Ovary (tissue), 9 donors: ENCODE results near the gene CHKA. TPM values are rescaled to one million over a fixed set of nuclear protein-coding genes. Genes with fewer than 3 reads are reported as not detected.
A peak's percentile ranks its signal among the peaks of the same experiment; 100 is the strongest.

Source experiments
- DNase-seq, 5 donors: peaks; one replicate each; pipeline ENCODE4 v3.0.0-alpha.2; 2019 to 2020
- H3K27ac ChIP-seq, 2 donors: fragments of 200-600 bp; one replicate each; pipeline versions ENCODE4 v1.5.1 to v1.8.0; 2019 to 2022
- H3K27me3 ChIP-seq: fragments of 200-600 bp; one replicate; pipeline ENCODE4 v1.8.0; 2022
- H3K36me3 ChIP-seq: fragments of 200-600 bp; sonication (generic); one replicate; pipeline ENCODE4 v1.5.1; 2019
- H3K4me1 ChIP-seq: one replicate; pipeline ENCODE4 v1.8.1; 2013; ENCODE audit warnings: mild to moderate bottlenecking, moderate library complexity; ENCODE audit not compliant: insufficient read depth
- H3K4me3 ChIP-seq: fragments of 200-600 bp; sonication (generic); one replicate; pipeline ENCODE4 v1.5.1; 2017
- H3K9me3 ChIP-seq, 2 donors: fragments of 200-600 bp in 1 of 2; sonication (generic) in 1 of 2; one replicate each; pipeline versions ENCODE4 v1.5.1 to v1.8.1; 2013 to 2019; ENCODE audit warnings: mild to moderate bottlenecking in 1 of 2, moderate library complexity in 1 of 2
- CTCF ChIP-seq, 3 donors: fragments of 450-650 bp in 2 of 3; fragments of 200-600 bp in 1 of 3; IDR thresholded peaks; one replicate each; pipeline versions ENCODE4 v1.5.1 to v1.8.0; 2016 to 2022; ENCODE audit warnings: antibody characterized with exemption in 3 of 3, mild to moderate bottlenecking in 1 of 3
- EP300 ChIP-seq: sonication (generic); formaldehyde crosslinking; IDR thresholded peaks from one replicate; pipeline ENCODE4 v1.6.1; 2017; ENCODE audit warnings: antibody characterized with exemption
- POLR2A ChIP-seq: fragments of 450-650 bp; IDR thresholded peaks from one replicate; pipeline ENCODE4 v1.6.1; 2017; ENCODE audit warnings: antibody characterized with exemption, mild to moderate bottlenecking, moderate library complexity
- WGBS, 3 donors: extraction: QIAGEN DNeasy Blood & Tissue Kit in 1 of 3; methylation state at CpG; one replicate each; pipeline versions ENCODE4 v1.1.5 to v1.1.7; 2013 to 2017; 5-methylcytosine and 5-hydroxymethylcytosine counted together
- intact Hi-C, 4 donors: fragments of 100-400 bp; cut with DNase I; formaldehyde crosslinking; loops; one replicate each; pipeline versions ENCODE4 v1.11.0 to v1.15.1; 2022 to 2023
- polyA plus RNA-seq, 2 donors: library from polyadenylated mRNA; stranded (reverse); fragments of 200-250 nt in 1 of 2; fragments of 350-450 nt in 1 of 2; fragmentation: Illumina TruSeq in 1 of 2; extraction: RNeasy Lipid Tissue Mini Kit (QIAGEN cat#74804) in 1 of 2; gene quantifications; one replicate each; pipeline ENCODE4 v1.2.3, GENCODE V29; 2013 to 2014
- total RNA-seq, 7 donors: library from RNA; depleted of rRNA in 2 of 7; stranded (reverse); fragments of >200 nt in 2 of 7; fragmentation: NEBNext Ultra II Directional in 3 of 7; extraction: Animal tissue kit (Norgen Biotek cat#: 25700) in 3 of 7; gene quantifications; one replicate each; pipeline versions ENCODE4 v1.1.0 to v1.2.4, GENCODE V29; 2016 to 2023
- donor health status: DM: no; HTN: no; CAD: no; lungs with moderate emphysema.
- donor health status: DM: no; HTN: no; CAD: no.
- donor health status: Bipolar disorder and iron deficiency.
- donor health status: DM: yes; HTN: yes; CAD: no.
- donor health status: DM: no; HTN: no; CAD: no.
- donor health status: DM: yes; HTN: yes; CAD: no.

Gene CHKA
- total and polyA plus RNA-seq, 9 donors, result 15.6 to 45.3 (median 30.5) TPM

DNA sequence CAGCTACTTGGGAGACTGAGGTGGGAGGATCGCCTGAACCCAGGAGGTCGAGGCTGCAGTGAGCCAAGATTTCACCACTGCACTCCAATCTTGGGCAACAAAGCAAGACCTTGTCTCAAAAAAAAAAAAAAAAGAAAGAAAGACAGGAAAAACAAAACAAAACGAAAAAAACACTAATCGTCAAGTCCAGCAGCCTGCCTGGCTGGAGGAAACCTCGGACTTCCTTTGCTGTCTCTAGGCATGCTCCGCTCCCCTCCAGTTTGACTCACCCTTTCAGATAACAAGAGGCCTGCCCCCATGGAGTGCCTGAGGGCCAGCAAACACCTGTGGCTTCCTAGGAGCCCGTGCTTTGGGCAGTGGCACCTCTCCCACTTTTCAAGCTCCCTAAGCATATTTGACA, 28.8 kb upstream of the CHKA start:
- intact Hi-C loops, result no loop called here
- no peaks in the 10 kb centered on the region for H3K27me3 ChIP-seq
- H3K27ac ChIP-seq, result no peak overlapping the region
- peaks cover 10% of the 10 kb centered on the region for H3K4me1 ChIP-seq
- H3K4me3 ChIP-seq, result no peak overlapping the region
- TF ChIP-seq CTCF (IDR thresholded peaks at IDR 0.05) (no peak), POLR2A (no peak), EP300 (no peak)
- WGBS, 3 donors, result 8 to 13% (median 9%) methylated on average over 7 of the region's 7 CpGs
- DNase-seq, result peak in 2 of 5 donors; percentile 56 to 57
- no peaks in the 10 kb centered on the region for H3K36me3 ChIP-seq
- no peaks in the 10 kb centered on the region for H3K9me3 ChIP-seq

DNA sequence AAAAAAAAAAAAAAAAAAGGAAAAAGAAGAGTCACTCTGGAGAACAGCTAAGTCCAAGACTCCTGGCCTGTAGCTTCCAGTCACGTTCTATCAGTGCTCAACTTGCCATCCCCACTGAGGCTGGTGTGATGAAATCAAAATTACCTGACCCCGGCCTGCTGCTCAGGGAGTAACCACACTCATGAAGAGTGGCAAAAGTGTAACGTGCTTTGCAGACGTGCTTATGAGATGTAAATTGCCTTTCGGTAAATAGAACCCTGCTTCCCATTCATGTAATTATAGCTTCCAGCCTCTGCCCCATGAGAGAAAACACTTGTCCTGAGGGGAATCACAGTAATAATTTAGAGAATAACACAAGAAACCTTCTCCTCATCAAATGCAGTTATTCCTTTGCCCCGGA, 28.2 kb upstream of the CHKA start:
- 68 to 87% (median 72%) methylated on average over 6 of the region's 6 CpGs for WGBS, 3 donors
- Histone ChIP-seq H3K4me1 (peaks cover 10% of the 10 kb centered on the region), H3K4me3 (no peak overlapping the region), H3K36me3 (no peaks in the 10 kb centered on the region), H3K9me3 (no peaks in the 10 kb centered on the region), H3K27me3 (no peaks in the 10 kb centered on the region), H3K27ac (no peak overlapping the region)
- intact Hi-C loops, result loop anchor here in 1 of 4 donors (5.0 kb wide), 1 partner anchor 38 kb away; no protein-coding TSS in a partner anchor
- no peak for TF ChIP-seq EP300
- no peak for TF ChIP-seq CTCF (IDR thresholded peaks at IDR 0.05)
- no peak for TF ChIP-seq POLR2A
- peak in 1 of 5 donors; percentile 42 for DNase-seq

- no peak for TF ChIP-seq POLR2A
- no peak for TF ChIP-seq EP300
- TF ChIP-seq CTCF (IDR thresholded peaks at IDR 0.05), result no peak
- no peak overlapping the region for H3K4me3 ChIP-seq
- DNase-seq, result no peak
- 94 to 95% (median 95%) methylated on average over 7 of the region's 7 CpGs for WGBS, 3 donors
- intact Hi-C loops, result loop anchor here in 1 of 4 donors (5.0 kb wide), 1 partner anchor 38 kb away; no protein-coding TSS in a partner anchor
- peaks cover 10% of the 10 kb centered on the region for H3K4me1 ChIP-seq
- no peak overlapping the region for H3K27ac ChIP-seq
- H3K27me3 ChIP-seq, result no peaks in the 10 kb centered on the region
- no peaks in the 10 kb centered on the region for H3K9me3 ChIP-seq
- H3K36me3 ChIP-seq, result no peaks in the 10 kb centered on the region
Measured at GRCh38 chr11:68148879-68149278, 27.7 kb upstream of the CHKA start.

- Histone ChIP-seq H3K4me3 (no peak overlapping the region), H3K27ac (no peak overlapping the region), H3K4me1 (peaks cover 10% of the 10 kb centered on the region), H3K9me3 (no peaks in the 10 kb centered on the region), H3K36me3 (no peaks in the 10 kb centered on the region), H3K27me3 (no peaks in the 10 kb centered on the region)
- no peak for DNase-seq
- WGBS, 3 donors, result 89 to 91% (median 90%) methylated on average over 18 of the region's 18 CpGs
- TF ChIP-seq EP300 (no peak), POLR2A (no peak), CTCF (IDR thresholded peaks at IDR 0.05) (no peak)
- intact Hi-C loops, result loop anchor here in 1 of 4 donors (5.0 kb wide), 1 partner anchor 39 kb away; no protein-coding TSS in a partner anchor
Measured at GRCh38 chr11:68148071-68148805, 27.1 kb upstream of the CHKA start.
